ENCODE measurements around the gene ARFGAP3. TPM values are rescaled to one million over a fixed set of nuclear protein-coding genes. Genes with fewer than 3 reads are reported as not detected.
"Not testable (repeated sequence)": the region's sequence is repeated elsewhere in the genome, so short reads cannot be mapped to it uniquely, and the experiment has no call there.

The ARFGAP3 gene
- total and polyA plus RNA-seq, 10 donors, result 15.0 to 46.8 (median 40.4) TPM

DNA sequence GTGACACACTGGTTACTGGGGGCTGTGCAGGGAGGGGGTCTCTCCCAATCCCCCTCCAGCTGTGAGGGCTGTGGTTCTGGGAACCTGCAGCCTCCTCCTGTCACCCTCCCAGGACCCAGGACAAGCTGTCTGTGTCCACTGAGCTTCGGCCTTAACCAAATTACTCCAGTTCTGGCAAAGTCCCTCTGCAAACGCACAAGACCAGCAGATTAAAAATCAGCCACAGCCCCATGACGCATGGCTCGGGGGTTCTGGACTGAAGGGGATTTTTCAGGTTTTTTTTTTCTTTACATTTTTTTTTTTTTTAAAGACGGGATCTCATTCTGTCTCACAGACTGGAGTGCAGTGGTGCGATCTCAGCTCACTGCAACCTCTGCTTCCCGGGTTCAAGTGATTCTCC is 104.2 kb downstream of the ARFGAP3 start:
- 61 to 86% (median 76%) methylated on average over 7 of the region's 7 CpGs for WGBS, 5 donors
- H3K27me3 ChIP-seq (replicated peaks in 1 of 7), result peaks cover 0 to 6% (median 0%) of the 10 kb centered on the region in 7 donors

DNA sequence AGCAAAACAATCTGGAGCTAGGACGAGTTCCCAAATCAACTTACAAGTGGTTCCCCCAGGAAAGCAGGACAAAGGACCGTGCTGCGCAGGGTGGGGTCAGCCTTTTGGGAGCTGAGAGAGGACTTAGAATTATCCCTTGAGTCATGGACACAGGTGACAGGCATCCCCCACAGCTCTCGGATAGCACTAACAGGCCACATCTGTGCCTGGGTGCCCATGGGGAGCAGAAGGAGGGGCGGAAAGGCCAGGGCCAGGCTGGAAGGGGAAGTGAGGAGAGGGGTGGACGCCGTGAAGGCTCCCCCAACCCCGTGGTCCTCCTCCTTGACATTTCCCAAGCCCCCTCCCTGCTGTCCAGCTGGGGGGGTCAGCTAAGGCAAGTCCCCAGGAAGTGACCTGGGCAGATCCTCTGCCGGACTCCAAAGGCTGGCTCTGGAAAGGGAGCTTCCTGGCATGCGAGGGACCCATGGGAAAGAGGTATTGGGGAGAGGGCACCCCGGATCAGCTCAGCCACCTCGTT is 104.8 kb downstream of the ARFGAP3 start:
- H3K4me1 ChIP-seq, result peaks cover 11 to 59% (median 25%) of the 10 kb centered on the region in 6 donors
- intact Hi-C loops (cut with DNase I; ENCODE audit: low total_unique reads), result no loop called here
- peak overlapping the region; percentile 29 to 76 (median 66) for H3K27ac ChIP-seq
- no peak overlapping the region for H3K4me3 ChIP-seq
- no peak for DNase-seq
- WGBS, 5 donors, result 40 to 50% (median 45%) methylated on average over 11 to 12 of the region's 12 CpGs
- H3K9me3 ChIP-seq, result no peaks in the 10 kb centered on the region
- peaks cover 0 to 6% (median 0%) of the 10 kb centered on the region in 7 donors for H3K27me3 ChIP-seq (replicated peaks in 1 of 7)
- TF ChIP-seq, protein P1, sequence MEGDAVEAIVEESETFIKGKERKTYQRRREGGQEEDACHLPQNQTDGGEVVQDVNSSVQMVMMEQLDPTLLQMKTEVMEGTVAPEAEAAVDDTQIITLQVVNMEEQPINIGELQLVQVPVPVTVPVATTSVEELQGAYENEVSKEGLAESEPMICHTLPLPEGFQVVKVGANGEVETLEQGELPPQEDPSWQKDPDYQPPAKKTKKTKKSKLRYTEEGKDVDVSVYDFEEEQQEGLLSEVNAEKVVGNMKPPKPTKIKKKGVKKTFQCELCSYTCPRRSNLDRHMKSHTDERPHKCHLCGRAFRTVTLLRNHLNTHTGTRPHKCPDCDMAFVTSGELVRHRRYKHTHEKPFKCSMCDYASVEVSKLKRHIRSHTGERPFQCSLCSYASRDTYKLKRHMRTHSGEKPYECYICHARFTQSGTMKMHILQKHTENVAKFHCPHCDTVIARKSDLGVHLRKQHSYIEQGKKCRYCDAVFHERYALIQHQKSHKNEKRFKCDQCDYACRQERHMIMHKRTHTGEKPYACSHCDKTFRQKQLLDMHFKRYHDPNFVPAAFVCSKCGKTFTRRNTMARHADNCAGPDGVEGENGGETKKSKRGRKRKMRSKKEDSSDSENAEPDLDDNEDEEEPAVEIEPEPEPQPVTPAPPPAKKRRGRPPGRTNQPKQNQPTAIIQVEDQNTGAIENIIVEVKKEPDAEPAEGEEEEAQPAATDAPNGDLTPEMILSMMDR (IDR thresholded peaks at IDR 0.05 in 8 of 11, conservative IDR thresholded peaks at IDR 0.05 in 3 of 11), result no peak
- TF ChIP-seq POLR2A (IDR thresholded peaks at IDR 0.05) (no peak), POLR2AphosphoS5 (IDR thresholded peaks at IDR 0.05) (no peak)
- H3K36me3 ChIP-seq, result no peaks in the 10 kb centered on the region

More for the DNA sequence above, 104.2 kb downstream of the ARFGAP3 start:
- no peak for DNase-seq
- no peak overlapping the region for H3K4me3 ChIP-seq
- peaks cover 9 to 52% (median 22%) of the 10 kb centered on the region in 6 donors for H3K4me1 ChIP-seq
- no peaks in the 10 kb centered on the region for H3K36me3 ChIP-seq
- intact Hi-C loops (cut with DNase I; ENCODE audit: low total_unique reads), result no loop called here
- TF ChIP-seq, protein P1 (IDR thresholded peaks at IDR 0.05 in 8 of 11, conservative IDR thresholded peaks at IDR 0.05 in 3 of 11), result no peak
- TF ChIP-seq POLR2A (IDR thresholded peaks at IDR 0.05), result no peak
- no peak for TF ChIP-seq POLR2AphosphoS5 (IDR thresholded peaks at IDR 0.05)
- no peaks in the 10 kb centered on the region for H3K9me3 ChIP-seq
- H3K27ac ChIP-seq, result peak overlapping the region in 7 of 8 donors; percentile 19 to 76 (median 68)

DNA sequence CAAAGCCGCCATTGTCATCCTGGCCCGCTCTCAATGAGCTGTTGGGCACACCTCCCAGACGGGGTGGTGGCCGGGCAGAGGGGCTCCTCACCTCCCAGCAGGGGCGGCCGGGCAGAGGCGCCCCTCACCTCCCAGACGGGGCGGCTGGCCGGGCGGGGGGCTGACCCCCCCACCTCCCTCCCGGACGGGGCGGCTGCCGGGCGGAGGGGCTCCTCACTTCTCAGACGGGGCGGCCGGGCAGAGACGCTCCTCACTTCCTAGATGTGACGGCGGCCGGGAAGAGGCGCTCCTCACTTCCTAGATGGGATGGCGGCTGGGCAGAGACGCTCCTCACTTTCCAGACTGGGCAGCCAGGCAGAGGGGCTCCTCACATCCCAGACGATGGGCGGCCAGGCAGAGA is 106.7 kb downstream of the ARFGAP3 start:
- WGBS, 5 donors, result 85 to 92% (median 86%) methylated on average over 5 to 26 of the region's 28 CpGs
- H3K27ac ChIP-seq; H3K4me3 ChIP-seq; DNase-seq; intact Hi-C loops (cut with DNase I; ENCODE audit: low total_unique reads); H3K9me3 ChIP-seq; H3K36me3 ChIP-seq; H3K27me3 ChIP-seq (replicated peaks in 1 of 7): not testable (repeated sequence)
- H3K4me1 ChIP-seq, result peaks cover 11 to 75% (median 30%) of the 10 kb centered on the region in 6 donors

DNA sequence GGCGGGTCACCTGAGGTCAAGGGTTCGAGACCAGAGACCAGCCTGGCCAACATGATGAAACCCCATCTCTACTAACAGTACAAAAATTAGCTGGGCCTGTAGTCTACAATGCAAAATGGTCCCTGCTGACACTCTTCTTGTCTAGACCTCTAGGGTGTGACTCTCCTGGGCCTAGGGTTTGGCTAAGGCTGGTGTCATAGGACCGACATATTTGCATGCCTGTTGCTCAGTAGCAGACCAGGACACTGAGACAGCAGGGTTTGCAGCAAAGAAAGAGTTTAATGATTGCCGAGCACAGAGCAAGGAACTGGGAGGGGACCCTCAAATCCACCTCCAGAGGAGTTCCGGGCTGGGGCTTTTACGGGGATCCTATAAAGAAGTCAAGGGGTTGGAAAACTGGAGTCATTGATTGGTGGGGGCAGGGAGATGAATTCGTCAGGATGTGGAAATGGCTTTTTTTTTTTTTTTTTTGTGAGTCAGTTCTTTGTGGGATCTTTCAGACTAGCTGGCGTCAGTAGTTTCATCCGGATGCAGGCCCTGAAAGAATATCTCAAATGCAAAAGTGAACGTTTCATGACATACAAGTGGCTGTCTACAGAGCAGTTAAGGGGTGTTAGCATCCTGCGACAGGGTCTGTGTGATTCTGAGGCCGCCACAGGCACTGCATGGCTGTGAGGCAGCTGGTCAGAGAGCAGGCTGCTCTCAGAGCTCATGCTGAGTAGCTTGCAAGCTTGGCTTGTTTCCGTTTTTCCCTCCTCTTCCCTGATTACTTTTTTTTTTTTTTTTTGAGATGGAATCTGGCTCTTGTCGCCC is 109.2 kb downstream of the ARFGAP3 start:
- peak overlapping the region in 5 of 8 donors; percentile 17 to 67 (median 27) for H3K27ac ChIP-seq
- intact Hi-C loops (cut with DNase I; ENCODE audit: low total_unique reads), result no loop called here
- no peaks in the 10 kb centered on the region for H3K9me3 ChIP-seq
- no peak overlapping the region for H3K4me3 ChIP-seq
- no peak for TF ChIP-seq POLR2A (IDR thresholded peaks at IDR 0.05)
- TF ChIP-seq, protein P1 (IDR thresholded peaks at IDR 0.05 in 8 of 11, conservative IDR thresholded peaks at IDR 0.05 in 3 of 11), result no peak
- peak in 1 of 3 donors; percentile 21 for TF ChIP-seq POLR2AphosphoS5 (IDR thresholded peaks at IDR 0.05)
- DNase-seq, result no peak
- no peaks in the 10 kb centered on the region for H3K36me3 ChIP-seq
- H3K4me1 ChIP-seq, result peaks cover 10 to 85% (median 40%) of the 10 kb centered on the region in 6 donors
- 61 to 78% (median 68%) methylated on average over 14 of the region's 14 CpGs for WGBS, 5 donors
- H3K27me3 ChIP-seq (replicated peaks in 1 of 7), result peaks cover 0 to 16% (median 0%) of the 10 kb centered on the region in 7 donors

Small RNA genes within 50 kb of the gene (small RNA-seq; reads per million reads assigned to genes)
- 0 reads per million in 4 donors for gene RF00019

Other genes starting within 250 kb of the ARFGAP3 start
- gene POLDIP3, start 242.4 kb downstream of the ARFGAP3 start, total RNA-seq, result 10 to 100 TPM; 37.0 to 64.7 (median 59.2) TPM
- 10 to 100 TPM; 17.5 to 29.4 (median 23.3) TPM for gene POLDIP3, start 242.4 kb downstream of the ARFGAP3 start, polyA plus RNA-seq
- gene ATP5MGL, start 216.7 kb downstream of the ARFGAP3 start, total RNA-seq, result 1 to 10 TPM in 4 of 7 donors, under 1 TPM in 1, not detected in 2; 0.63 to 1.7 (median 1.1) TPM
- gene ATP5MGL, start 216.7 kb downstream of the ARFGAP3 start, polyA plus RNA-seq, result not detected
- gene CYB5R3, start 207.9 kb downstream of the ARFGAP3 start, total RNA-seq, result 100 to 1,000 TPM in 4 of 7 donors, 10 to 100 TPM in 3; 61.7 to 134 (median 101) TPM
- 10 to 100 TPM; 37.3 to 79.7 (median 66.7) TPM for gene CYB5R3, start 207.9 kb downstream of the ARFGAP3 start, polyA plus RNA-seq
- gene A4GALT, start 136.4 kb downstream of the ARFGAP3 start, total RNA-seq, result 10 to 100 TPM; 13.3 to 45.2 (median 23.1) TPM
- 10 to 100 TPM in 1 of 3 donors, 1 to 10 TPM in 2; 7.3 to 22.1 (median 9.0) TPM for gene A4GALT, start 136.4 kb downstream of the ARFGAP3 start, polyA plus RNA-seq
- gene PACSIN2, start 157.9 kb upstream of the ARFGAP3 start, total RNA-seq, result 10 to 100 TPM; 48.0 to 98.1 (median 78.2) TPM
- 10 to 100 TPM; 24.2 to 38.0 (median 25.1) TPM for gene PACSIN2, start 157.9 kb upstream of the ARFGAP3 start, polyA plus RNA-seq
- 1 to 10 TPM; 2.9 to 5.6 (median 3.7) TPM for gene TTLL1, start 232.1 kb upstream of the ARFGAP3 start, total RNA-seq
- 1 to 10 TPM; 2.8 to 4.0 (median 3.5) TPM for gene TTLL1, start 232.1 kb upstream of the ARFGAP3 start, polyA plus RNA-seq